CD4-positive, alpha-beta T cell treated with Interleukin-4 for 4 hours (primary cell): ENCODE data around the gene PTPRU.
A peak's percentile ranks its signal among the peaks of the same experiment; 100 is the strongest.
"Not testable (repeated sequence)": the region's sequence is repeated elsewhere in the genome, so short reads cannot be mapped to it uniquely, and the experiment has no call there.

ENCODE experiments used
- DNase-seq: peaks from one replicate; pipeline ENCODE4 v3.0.0-alpha.2; 2020

PTPRU gene

GRCh38 chr1:29235955-29236711 is at the start of gene PTPRU:
Gene PTPRU, plus strand, starts transcription at chr1:29236522. Its CDS starts 123 bp downstream, at chr1:29236645.
- DNase-seq = peak; percentile 42

DNA sequence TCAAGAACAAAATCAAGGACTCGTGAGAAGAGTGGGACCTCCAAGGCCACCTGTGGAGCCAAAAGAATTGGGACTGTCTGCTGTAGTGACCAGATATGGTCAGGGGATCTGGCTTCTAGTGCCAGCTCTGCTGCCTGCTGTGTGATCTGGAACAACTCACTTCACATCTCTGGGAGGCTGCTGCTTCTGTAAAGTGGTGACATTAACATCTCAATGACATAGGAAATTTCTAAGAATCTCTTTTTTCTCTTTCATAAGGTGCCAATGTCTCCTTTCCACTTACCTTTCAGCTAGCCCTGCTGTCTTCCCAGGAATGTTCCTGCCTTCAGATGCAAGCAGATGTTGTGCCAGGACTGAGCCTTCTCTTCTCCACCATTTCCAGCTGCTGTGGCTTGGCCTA is 49.6 kb upstream of the PTPRU start:
- DNase-seq = no peak

- no peak for DNase-seq
These were observed 45.6 kb upstream of the PTPRU start for GRCh38 chr1:29190718-29191117.

DNA sequence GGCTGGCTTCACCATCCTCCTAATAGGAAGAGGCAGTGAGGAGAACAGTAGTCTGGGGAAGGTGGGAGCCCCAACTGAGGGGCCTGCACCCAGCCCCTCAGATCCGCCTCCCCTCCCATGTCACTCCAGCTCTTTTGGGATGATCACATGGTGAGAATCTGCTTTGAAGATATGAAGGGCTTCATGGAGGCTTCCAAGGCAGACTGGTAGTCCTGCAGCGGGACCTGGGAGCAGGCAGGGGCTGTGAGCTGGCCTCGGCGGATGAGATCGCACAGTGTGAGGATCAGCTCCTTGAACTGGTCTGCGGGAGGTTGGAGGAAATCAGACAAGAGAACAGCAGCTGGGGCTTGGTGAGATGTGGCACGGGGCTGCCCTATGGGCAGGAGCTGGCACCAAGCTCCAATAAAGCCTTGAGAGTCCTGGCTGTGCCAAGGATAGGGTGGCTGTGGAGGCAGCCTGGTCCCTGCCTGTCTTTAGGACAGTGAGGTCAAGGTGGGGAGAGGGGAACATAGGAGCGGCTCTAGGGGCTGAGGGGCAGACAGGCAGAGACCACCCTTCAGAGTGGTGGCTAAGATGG is 42.4 kb upstream of the PTPRU start:
- DNase-seq = no peak

- no peak for DNase-seq
These were observed 40.4 kb upstream of the PTPRU start for GRCh38 chr1:29195881-29196291.

- DNase-seq = no peak
These were observed 39.3 kb upstream of the PTPRU start for GRCh38 chr1:29196863-29197589.

DNA sequence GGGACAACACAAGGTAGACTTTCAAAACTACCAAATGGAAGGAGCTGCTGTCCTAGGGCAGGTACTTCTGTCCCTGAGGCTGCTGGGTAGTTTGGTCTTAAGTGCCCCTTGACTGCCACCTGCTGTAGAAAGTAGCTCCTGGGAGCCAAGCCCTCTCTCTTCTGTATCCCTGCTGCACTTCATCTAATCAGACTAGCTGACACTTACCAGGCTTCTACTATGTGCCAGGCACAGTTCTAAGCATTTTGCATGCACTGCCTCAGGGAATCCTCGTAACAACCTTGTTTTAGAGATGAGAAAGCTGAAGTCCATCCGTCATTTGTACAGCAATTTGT is 38.8 kb upstream of the PTPRU start:
- DNase-seq = peak; percentile 30

GRCh38 chr1:29197993-29198392 is 38.3 kb upstream of the PTPRU start:
- no peak for DNase-seq

DNA sequence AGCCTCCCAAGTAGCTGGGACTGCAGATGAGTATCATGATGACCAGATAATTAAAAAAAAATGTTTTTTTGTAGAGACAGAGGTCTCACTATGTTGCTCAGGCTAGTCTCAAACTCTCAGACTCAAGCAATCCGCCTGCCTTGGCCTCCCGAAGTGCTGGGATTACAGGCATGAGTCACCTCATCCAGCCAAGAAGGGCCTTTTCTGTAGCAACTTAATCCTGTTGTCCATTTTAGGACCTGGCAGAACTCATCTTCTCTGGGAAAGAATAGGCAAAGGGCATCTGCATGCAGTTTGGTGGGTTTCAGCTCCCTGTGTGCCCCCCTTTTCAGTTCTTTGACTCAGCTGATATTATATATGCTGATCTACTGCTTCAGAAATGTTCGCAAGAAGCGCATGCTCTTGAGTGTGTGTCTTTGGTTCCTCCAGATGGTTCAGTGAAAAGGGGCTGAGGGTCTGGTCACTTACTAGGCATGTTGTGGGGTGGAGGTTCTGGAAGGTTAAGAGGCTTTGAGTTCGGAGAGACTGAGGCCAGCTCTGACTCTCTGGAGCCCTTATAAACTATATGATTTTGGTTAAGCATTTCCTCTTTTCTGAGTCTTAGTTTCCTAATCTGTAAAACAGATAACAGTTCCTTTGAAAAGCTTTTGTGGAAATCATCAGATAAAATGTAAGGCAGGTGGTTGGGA is 35.3 kb upstream of the PTPRU start:
- DNase-seq = no peak

GRCh38 chr1:29201595-29202051 is 34.7 kb upstream of the PTPRU start:
- no peak for DNase-seq

DNA sequence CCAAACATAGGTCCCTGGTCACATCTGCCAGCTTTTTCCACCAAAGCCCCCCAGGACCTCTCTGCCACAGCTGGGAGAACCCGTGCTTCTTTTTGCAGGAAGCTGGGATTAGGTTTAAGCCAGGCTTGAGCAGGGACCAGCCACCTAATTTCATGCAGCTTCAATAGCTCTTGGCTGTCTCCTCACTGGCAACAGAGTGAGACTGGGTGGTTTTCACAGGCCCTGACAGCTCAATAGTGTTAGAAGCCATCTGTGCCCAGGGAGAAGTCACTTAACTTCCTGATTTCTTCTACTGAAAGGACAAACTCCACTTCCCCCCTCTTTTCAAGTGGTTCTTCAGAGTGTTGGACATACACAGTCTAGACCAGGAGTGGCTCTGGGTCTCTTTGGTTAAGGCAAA is 34.3 kb upstream of the PTPRU start:
- no peak for DNase-seq

DNA sequence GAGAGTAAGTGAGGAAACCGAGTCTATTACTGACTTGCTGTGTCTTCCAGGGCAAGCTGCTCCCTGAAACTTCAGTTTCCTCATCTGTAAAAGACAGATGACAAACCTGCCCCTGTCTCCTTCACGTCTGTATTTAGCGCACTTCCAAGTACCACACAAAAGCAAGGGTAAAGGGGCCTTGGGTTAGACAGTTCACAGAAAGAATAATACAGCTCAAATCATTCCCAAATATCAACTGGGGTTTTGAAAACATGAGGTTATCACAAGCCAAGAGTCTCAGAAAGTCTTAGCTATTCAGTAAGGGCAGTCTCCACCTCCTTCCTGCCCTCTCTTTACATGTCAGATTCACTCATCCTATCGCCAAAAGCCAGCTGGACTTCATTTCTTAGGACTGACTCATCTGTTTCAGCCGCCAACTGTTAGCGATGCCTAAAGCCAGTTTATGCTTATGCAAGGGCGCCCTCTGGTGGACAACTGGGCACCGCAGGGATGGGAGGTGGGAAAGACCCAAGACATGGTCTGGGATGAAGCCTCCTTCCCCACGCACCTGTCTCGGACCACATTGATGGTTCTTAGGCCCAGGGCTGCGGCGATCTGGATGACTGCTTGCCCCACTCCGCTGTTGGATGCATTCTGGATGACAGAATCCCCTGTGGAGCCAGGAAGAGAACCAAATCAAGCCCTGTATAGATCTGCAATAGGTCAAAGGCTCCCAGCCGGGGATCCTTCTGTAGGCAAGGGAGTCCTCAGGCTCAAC is 33.6 kb upstream of the PTPRU start:
- peak; percentile 84 for DNase-seq

DNA sequence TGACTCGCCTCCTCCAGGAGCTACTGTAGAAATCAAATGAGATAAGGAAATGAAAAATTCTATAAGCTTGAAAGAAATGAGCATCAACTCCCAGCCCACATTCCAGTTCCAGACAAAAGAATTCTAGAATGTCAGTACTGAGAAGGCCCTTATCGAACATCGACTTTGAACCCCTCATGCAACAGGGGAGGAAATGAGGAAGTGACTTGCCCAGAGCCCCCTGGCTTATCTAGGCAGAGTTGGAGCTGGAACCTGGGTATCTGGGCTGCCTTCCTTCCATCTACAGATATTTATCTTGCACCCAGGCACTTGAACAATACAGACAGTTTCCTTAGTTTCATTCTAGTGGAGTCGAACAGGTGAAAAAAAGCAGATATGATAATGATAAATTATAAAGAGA is 27.9 kb upstream of the PTPRU start:
- DNase-seq = no peak

DNA sequence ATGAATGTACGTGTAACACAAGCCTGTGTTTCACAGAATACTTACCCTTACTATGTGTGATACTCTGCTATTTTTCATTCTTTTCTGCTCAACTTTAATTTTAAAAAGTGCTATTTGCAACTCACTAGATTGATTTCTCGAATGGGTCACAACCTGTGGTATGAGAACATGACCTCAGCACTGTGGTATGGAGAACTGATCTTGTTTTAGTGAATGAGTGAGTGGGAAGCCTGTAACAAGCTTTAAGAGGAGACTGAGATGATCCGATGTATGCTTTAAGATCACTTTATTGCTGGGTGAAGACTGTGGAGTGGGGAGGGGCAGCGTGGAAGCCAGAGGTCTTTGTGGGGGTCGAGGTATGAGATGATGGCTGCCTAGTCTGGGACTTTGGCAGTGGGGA is 27.1 kb upstream of the PTPRU start:
- DNase-seq = no peak

DNA sequence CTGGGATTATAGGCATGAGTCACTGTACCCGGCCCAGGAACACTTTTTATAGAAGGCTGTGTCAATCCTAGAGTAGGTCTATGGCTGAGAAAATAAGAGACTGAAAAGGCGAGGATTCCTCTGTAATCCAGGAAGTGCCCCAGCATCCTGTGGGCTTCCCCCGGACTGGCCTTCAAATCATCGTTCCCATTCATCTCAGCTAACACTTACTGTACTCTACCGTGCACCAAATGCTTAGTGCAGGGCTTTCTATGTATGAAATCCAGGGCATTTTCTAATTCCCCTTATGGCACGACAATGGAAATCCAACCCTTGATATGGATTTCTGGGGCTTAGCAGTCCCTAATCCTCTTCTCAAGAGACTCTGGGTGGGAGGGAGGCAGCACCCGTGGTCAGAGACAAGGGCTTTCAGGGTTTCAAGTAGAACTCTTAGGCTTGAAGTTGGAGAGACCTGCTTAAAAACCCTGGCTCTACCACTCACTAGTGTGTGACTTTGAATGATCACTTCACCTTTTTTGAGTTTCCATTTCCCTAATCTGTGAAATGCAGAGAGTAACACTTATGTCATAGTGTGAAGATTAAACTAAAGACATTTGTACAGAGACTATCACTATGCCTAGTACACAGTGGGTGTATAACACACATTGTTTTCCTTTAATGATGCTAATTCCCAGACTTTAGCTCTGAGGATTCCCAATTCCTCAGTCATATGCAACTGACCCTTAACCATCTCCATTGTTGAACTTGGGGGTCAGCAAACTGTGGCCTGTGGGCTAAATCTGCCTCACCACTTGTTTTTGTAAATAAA is 25.8 kb upstream of the PTPRU start:
- no peak for DNase-seq

GRCh38 chr1:29211086-29212030 is 25.0 kb upstream of the PTPRU start:
- DNase-seq = no peak

- no peak for DNase-seq
These were observed 23.3 kb upstream of the PTPRU start for GRCh38 chr1:29213055-29213454.

DNA sequence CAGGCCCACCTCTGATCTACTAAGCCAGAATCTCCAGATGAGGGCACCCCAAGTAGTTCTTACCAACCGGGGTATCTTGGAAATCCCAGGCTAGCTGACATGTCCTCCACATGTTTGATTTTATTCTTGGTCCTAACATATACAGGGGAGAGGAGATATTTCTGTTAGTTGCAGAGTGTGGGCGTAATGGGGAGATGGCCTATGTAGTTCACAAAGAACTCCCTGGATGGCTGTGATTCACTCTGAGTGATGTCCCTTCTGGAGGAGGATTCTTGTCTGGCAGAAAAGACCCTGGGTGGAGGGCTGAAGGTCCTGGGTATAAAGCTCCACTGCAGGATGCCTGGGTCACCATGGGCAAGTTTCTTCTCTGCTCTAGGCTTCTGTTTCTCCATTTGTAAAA is 18.7 kb upstream of the PTPRU start:
- no peak for DNase-seq

DNA sequence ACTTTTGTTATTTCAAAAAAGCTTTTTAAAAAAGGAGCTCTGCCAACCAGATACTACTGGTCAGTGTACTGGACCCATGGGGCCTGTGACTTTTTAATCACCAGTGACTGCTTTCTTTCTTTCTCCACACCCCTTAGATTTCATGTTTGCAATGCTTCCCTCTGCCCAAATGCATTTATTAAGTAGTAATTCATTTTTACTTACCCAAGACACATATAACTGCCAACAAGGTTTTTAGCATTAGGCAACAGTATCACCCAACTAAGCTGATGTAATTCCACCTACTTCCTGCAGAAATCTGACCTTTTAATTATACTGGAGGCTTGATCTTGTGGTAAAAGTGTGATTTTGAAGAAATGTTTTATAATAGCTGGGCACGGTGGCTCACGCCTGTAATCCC is 18.1 kb upstream of the PTPRU start:
- DNase-seq = no peak

DNA sequence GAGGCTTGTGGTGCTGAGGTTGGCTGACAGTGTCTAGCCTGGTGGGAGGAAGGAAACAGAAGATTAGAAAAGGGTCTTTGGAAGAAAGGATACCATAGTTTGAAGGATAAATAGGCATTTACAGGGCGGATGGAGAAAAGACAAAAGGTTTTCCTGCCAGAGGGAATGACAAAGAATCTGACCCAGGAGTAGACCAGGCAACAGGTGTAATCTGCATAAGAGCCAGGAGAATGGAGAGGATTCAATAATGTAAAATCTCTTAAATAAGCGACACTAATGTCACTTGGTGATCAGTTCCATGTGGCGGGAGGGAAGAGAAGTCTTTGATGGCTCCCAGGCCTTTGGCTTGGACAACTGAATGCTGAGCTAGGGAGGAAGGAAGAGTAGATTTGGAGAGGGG is 15.0 kb upstream of the PTPRU start:
- DNase-seq = no peak

- not testable (repeated sequence) for DNase-seq
These were observed 14.1 kb upstream of the PTPRU start for GRCh38 chr1:29222260-29222659.
